SK-N-SH (cell line): ENCODE data around the gene CELSR2.

Experiments
- EZH2phosphoT487 ChIP-seq: fragments of 200-600 bp; sonication (generic); IDR thresholded peaks from 2 replicates; pipeline ENCODE4 v1.6.1; 2017; ENCODE audit warnings: low read depth, mixed run types, mild to moderate bottlenecking, antibody characterized with exemption, moderate library complexity, borderline replicate concordance
- GATA2 ChIP-seq: sonication (generic); formaldehyde crosslinking; IDR thresholded peaks from 2 replicates; pipeline ENCODE4 v1.5.0; 2020; ENCODE audit warnings: mild to moderate bottlenecking, missing genetic modification reagents
- JUND ChIP-seq: IDR thresholded peaks from 2 replicates; pipeline ENCODE4 v1.4.0; 2012
- RFX5 ChIP-seq: IDR thresholded peaks from 2 replicates; pipeline ENCODE4 v1.6.1; 2012; ENCODE audit warnings: mild to moderate bottlenecking, improper control_type of control experiment, low read length
- TF ChIP-seq, protein P1 (sequence below): fragments of 200-600 bp; sonication (generic); IDR thresholded peaks from 2 replicates; pipeline ENCODE4 v1.6.1; 2017; ENCODE audit warnings: antibody characterized with exemption, mild to moderate bottlenecking, moderate library complexity

DNA sequence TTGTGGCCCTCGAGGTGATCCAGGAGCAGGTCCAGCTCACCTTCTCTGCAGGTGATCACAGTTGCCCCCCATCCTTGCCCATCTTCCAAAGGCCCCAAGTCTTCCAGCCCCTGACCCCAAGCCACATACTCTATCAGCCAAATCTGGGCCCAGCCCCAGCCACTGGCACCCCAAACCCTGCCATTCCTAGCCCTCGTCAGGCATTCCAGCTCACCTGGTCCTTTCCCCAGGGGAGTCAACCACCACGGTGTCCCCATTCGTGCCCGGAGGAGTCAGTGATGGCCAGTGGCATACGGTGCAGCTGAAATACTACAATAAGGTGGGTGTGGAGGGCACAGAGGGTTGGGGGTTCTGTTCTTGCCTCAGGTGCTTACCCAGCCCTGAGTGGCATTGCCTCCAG is 12.2 kb downstream of the CELSR2 start:
- TF ChIP-seq, protein P1, sequence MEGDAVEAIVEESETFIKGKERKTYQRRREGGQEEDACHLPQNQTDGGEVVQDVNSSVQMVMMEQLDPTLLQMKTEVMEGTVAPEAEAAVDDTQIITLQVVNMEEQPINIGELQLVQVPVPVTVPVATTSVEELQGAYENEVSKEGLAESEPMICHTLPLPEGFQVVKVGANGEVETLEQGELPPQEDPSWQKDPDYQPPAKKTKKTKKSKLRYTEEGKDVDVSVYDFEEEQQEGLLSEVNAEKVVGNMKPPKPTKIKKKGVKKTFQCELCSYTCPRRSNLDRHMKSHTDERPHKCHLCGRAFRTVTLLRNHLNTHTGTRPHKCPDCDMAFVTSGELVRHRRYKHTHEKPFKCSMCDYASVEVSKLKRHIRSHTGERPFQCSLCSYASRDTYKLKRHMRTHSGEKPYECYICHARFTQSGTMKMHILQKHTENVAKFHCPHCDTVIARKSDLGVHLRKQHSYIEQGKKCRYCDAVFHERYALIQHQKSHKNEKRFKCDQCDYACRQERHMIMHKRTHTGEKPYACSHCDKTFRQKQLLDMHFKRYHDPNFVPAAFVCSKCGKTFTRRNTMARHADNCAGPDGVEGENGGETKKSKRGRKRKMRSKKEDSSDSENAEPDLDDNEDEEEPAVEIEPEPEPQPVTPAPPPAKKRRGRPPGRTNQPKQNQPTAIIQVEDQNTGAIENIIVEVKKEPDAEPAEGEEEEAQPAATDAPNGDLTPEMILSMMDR, result no peak
- TF ChIP-seq GATA2 (CRISPR knock-in tag), result no peak
- no peak for TF ChIP-seq RFX5
- TF ChIP-seq EZH2phosphoT487, result no peak
- no peak for TF ChIP-seq JUND
